Loucy (cell line): Measurements from ENCODE around the gene SAP25.

Experiments
- H2AFZ ChIP-seq: fragments of 200-600 bp; sonication (generic); 2 replicates; pipeline ENCODE4 v1.6.0; 2016; ENCODE audit warnings: antibody characterized with exemption, mild to moderate bottlenecking, low read length, moderate library complexity
- H3F3A ChIP-seq: fragments of 200-600 bp; 2 replicates; pipeline ENCODE4 v1.6.0; 2016; ENCODE audit warnings: antibody characterized with exemption, low read depth, mild to moderate bottlenecking
- H3K27me3 ChIP-seq: fragments of 200-600 bp; sonication (generic); 2 replicates; pipeline ENCODE4 v1.6.1; 2014; ENCODE audit warnings: low read length, mild to moderate bottlenecking; ENCODE audit not compliant: insufficient read depth, poor library complexity, severe bottlenecking
- H3K36me3 ChIP-seq: fragments of 200-600 bp; sonication (generic); 2 replicates; pipeline ENCODE4 v1.6.1; 2016; ENCODE audit warnings: low read length; ENCODE audit not compliant: insufficient read depth
- H3K4me1 ChIP-seq: fragments of 200-600 bp; sonication (generic); 2 replicates; pipeline ENCODE4 v1.5.1; 2014; ENCODE audit warnings: low read length, mild to moderate bottlenecking; ENCODE audit not compliant: insufficient read depth, poor library complexity, severe bottlenecking
- H3K4me2 ChIP-seq: fragments of 200-600 bp; sonication (generic); 2 replicates; pipeline ENCODE4 v1.6.0; 2014; ENCODE audit warnings: antibody characterized with exemption, low read length, low read depth, mild to moderate bottlenecking; ENCODE audit not compliant: poor library complexity, severe bottlenecking
- H3K4me3 ChIP-seq: fragments of 200-600 bp; sonication (generic); 2 replicates; pipeline ENCODE4 v1.5.1; 2014; ENCODE audit warnings: low read length, mild to moderate bottlenecking, mixed read lengths; ENCODE audit not compliant: poor library complexity, severe bottlenecking
- H3K79me2 ChIP-seq: fragments of 200-600 bp; sonication (generic); 2 replicates; pipeline ENCODE4 v1.6.1; 2014; ENCODE audit warnings: low read length; ENCODE audit not compliant: insufficient read depth
- H3K9ac ChIP-seq: fragments of 200-600 bp; sonication (generic); 2 replicates; pipeline ENCODE4 v1.6.0; 2014; ENCODE audit warnings: mild to moderate bottlenecking, low read depth, low read length, moderate library complexity; ENCODE audit not compliant: poor library complexity, severe bottlenecking
- H3K9me2 ChIP-seq: fragments of 200-600 bp; sonication (generic); replicated peaks from 2 replicates; pipeline ENCODE4 v1.6.1; 2016; ENCODE audit warnings: low read depth, low read length, mixed read lengths
- H3K9me3 ChIP-seq: fragments of 200-600 bp; sonication (generic); 2 replicates; pipeline ENCODE4 v1.6.1; 2014; ENCODE audit warnings: mild to moderate bottlenecking, antibody characterized with exemption, low read length, low read depth; ENCODE audit not compliant: insufficient read depth
- H4K20me1 ChIP-seq: fragments of 200-600 bp; sonication (generic); 2 replicates; pipeline ENCODE4 v1.6.0; 2014; ENCODE audit warnings: antibody characterized with exemption, low read length, mild to moderate bottlenecking; ENCODE audit not compliant: insufficient read depth, poor library complexity, severe bottlenecking
- EZH2phosphoT487 ChIP-seq: fragments of 200-600 bp; IDR thresholded peaks from 2 replicates; pipeline ENCODE4 v1.6.1; 2018; ENCODE audit warnings: antibody characterized with exemption, mild to moderate bottlenecking, moderate library complexity, borderline replicate concordance
- TF ChIP-seq, protein P1 (sequence below): fragments of 200-600 bp; sonication (generic); conservative IDR thresholded peaks from 2 replicates; pipeline ENCODE4 v1.5.1; 2014; ENCODE audit warnings: mild to moderate bottlenecking, antibody characterized with exemption, low read length

Gene SAP25

DNA sequence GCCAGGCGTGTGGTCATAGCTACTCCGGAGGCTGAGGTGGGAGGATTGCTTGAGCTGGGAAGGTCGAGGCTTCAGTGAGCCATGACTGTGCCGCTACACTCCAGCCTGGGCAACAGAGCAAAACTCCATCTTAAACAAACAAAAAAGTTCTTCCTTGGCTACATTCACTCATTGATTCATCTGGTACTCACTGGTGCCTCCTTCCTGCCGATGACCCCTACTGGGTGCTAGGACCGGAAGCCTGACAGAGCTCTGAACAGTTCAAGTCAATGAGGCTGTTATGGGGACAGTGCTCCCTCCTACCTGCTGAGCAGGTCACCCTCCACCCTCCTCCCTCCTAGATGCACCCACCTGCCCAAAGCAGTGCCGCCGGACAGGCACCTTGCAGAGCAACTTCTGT lies 33.4 kb upstream of the SAP25 start:
- Histone ChIP-seq H3K36me3 (no peaks in the 10 kb centered on the region), H3K27me3 (no peaks in the 10 kb centered on the region), H2AFZ (no peak overlapping the region), H3K9ac (no peak overlapping the region), H4K20me1 (no peaks in the 10 kb centered on the region), H3K9me3 (no peaks in the 10 kb centered on the region), H3K4me1 (peaks cover 23% of the 10 kb centered on the region), H3K9me2 (no peaks in the 10 kb centered on the region), H3F3A (0 out of 2 replicates have a peak, but pooled peaks cover 4% of the 10 kb centered on the region), H3K79me2 (peaks cover 6% of the 10 kb centered on the region; the same call in 1 of the 2 replicates), H3K4me2 (no peak overlapping the region), H3K4me3 (no peak overlapping the region)
- TF ChIP-seq, protein P1, sequence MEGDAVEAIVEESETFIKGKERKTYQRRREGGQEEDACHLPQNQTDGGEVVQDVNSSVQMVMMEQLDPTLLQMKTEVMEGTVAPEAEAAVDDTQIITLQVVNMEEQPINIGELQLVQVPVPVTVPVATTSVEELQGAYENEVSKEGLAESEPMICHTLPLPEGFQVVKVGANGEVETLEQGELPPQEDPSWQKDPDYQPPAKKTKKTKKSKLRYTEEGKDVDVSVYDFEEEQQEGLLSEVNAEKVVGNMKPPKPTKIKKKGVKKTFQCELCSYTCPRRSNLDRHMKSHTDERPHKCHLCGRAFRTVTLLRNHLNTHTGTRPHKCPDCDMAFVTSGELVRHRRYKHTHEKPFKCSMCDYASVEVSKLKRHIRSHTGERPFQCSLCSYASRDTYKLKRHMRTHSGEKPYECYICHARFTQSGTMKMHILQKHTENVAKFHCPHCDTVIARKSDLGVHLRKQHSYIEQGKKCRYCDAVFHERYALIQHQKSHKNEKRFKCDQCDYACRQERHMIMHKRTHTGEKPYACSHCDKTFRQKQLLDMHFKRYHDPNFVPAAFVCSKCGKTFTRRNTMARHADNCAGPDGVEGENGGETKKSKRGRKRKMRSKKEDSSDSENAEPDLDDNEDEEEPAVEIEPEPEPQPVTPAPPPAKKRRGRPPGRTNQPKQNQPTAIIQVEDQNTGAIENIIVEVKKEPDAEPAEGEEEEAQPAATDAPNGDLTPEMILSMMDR = no peak
- no peak for TF ChIP-seq EZH2phosphoT487

GRCh38 chr7:100606313-100606712 lies 32.6 kb upstream of the SAP25 start:
- no peak overlapping the region for H3K9ac ChIP-seq
- H3K9me2 ChIP-seq = no peaks in the 10 kb centered on the region
- no peak overlapping the region for H3K4me3 ChIP-seq
- 0 out of 2 replicates have a peak, but pooled peaks cover 4% of the 10 kb centered on the region for H3F3A ChIP-seq
- no peak overlapping the region for H2AFZ ChIP-seq
- no peaks in the 10 kb centered on the region for H3K9me3 ChIP-seq
- no peaks in the 10 kb centered on the region for H3K27me3 ChIP-seq
- H3K36me3 ChIP-seq = no peaks in the 10 kb centered on the region
- TF ChIP-seq, protein P1 = no peak
- no peak overlapping the region for H3K4me2 ChIP-seq
- peaks cover 23% of the 10 kb centered on the region for H3K4me1 ChIP-seq
- no peaks in the 10 kb centered on the region for H4K20me1 ChIP-seq
- H3K79me2 ChIP-seq = peaks cover 6% of the 10 kb centered on the region; the same call in 1 of the 2 replicates

DNA sequence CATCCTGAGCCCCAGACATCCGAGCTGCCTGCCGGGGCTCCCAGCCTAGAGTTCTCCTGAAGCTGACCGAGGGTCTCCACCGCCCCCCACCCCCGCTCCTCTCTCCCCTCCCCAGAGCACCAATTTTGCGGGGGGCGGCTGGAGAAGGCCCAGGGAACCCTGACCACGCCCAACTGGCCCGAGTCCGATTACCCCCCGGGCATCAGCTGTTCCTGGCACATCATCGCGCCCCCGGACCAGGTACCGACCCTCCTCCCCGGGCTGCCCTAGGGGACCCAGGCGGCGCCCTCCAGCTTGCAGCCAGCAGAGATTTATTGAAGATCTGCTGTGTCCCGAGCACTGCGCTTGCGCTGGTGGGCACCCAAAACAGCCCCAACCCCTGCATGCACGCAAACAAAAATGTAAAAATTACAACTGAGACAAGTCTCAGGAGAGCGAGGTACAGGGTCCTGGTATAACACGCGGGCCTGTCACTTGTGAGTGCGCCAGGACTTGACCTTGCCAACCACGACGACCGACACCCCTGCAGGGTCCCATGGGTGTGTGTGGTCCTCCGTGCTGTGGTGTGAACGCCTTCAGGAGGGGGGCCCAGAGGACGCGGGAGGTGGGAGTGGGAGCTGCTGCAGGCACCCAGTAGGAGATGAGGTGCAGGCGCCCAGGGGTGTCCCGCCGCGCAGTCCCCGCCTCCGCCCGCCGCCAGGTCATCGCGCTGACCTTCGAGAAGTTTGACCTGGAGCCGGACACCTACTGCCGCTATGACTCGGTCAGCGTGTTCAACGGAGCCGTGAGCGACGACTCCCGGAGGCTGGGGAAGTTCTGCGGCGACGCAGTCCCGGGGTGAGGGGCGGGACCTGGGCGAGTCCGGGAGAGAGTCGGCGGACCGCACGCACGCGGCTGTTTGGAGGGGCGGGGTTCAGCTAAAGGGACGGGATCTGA lies 31.5 kb upstream of the SAP25 start:
- H3K4me3 ChIP-seq = peak overlapping the region; percentile 81
- TF ChIP-seq, protein P1 = no peak
- TF ChIP-seq EZH2phosphoT487 = no peak
- H3K4me1 ChIP-seq = peaks cover 19% of the 10 kb centered on the region
- H3K9me3 ChIP-seq = no peaks in the 10 kb centered on the region
- H2AFZ ChIP-seq = peak overlapping the region; percentile 89; the same call in 1 of the 2 replicates
- H4K20me1 ChIP-seq = no peaks in the 10 kb centered on the region
- peak overlapping the region; percentile 79 for H3K9ac ChIP-seq
- H3K9me2 ChIP-seq = no peaks in the 10 kb centered on the region
- peaks cover 6% of the 10 kb centered on the region; the same call in 1 of the 2 replicates for H3K79me2 ChIP-seq
- no peaks in the 10 kb centered on the region for H3K36me3 ChIP-seq
- H3K4me2 ChIP-seq = peak overlapping the region; percentile 69
- H3F3A ChIP-seq = no peaks in the 10 kb centered on the region
- H3K27me3 ChIP-seq = no peaks in the 10 kb centered on the region
